Cerebellar cortex (tissue), 1 donor: ENCODE measurements around the gene CNIH1.
A peak's percentile ranks its signal among the peaks of the same experiment; 100 is the strongest.
"Not testable (repeated sequence)": the region's sequence is repeated elsewhere in the genome, so short reads cannot be mapped to it uniquely, and the experiment has no call there.

Experiments used
- DNase-seq: peaks from one replicate; pipeline ENCODE4 v3.0.0-alpha.2; 2015; ENCODE audit warnings: low spot score

The CNIH1 gene

DNA sequence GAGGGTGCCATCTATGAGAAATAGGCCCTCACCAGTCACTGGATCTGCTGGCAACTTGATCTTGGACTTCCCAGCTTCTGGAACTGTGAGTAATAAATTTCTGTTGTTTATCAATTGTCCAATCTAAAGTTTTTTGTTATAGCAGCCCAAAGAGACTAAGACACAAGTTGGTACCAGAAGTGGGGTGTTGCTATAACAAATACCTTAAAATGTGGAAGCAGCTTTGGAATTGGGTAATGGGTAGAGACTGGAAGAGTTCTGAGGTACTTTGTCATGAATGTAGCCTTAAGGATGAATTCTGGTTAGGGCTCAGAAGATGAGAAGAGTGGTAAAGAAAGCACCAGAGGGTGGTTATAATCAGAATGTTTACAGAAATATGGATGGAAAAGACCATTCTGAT is 26.1 kb upstream of the CNIH1 start:
- no peak for DNase-seq

DNA sequence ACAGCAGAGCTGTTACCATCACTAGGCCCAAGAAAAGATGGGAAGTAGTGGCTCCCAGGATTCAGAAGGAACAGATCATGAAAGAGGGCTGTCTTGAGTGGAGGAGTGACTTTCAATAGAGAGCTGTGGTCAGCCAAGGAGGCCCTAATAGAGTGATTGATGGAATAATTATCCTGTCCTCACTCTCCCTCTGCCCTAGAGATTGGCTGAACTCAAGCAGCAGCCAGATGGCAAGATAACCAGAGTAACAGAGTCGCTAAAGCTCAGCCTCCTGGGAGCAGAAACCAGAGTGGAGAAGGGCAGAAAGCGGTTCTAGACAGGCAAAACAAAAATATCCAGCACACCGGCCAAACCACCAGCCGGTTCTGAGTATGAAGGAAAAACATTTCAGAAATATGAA is 24.5 kb upstream of the CNIH1 start:
- DNase-seq: peak; percentile 69

DNA sequence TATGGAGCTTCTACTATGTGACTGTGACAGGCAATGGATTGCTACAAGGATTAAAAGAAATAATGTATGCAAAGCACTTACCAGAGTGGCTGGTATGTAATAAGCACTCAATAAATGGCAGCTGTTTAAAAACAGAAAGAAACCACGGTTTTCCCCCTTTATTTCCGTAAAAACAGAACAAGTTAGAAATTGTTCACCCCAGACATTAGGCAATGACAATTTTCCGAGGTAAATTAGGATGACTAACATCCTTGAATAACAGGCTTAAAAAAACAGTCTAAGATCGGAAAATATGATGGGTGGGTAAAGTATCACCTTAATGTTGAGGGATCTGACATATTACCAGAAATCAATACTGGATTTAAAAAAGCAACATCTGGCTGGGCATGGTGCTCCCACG is 20.9 kb upstream of the CNIH1 start:
- no peak for DNase-seq

DNA sequence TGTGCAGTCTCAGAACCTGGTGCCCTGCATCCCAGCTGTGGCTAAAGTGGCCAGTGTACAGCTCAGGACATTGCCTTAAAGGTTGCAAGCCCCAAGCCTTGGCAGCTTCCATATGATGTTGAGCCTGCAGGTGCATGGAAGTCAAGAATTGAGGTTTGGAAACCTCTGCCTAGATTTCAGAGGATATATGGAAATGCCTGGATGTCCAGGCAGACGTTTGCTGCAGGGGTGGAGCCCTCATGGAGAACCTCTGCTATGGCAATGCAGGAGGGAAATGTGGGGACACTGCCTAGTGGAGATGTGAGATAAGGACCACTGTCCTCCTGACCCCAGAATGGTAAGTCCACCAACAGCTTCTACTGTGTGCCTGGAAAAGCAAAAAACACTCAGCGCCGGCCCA is 17.9 kb upstream of the CNIH1 start:
- DNase-seq: no peak

DNA sequence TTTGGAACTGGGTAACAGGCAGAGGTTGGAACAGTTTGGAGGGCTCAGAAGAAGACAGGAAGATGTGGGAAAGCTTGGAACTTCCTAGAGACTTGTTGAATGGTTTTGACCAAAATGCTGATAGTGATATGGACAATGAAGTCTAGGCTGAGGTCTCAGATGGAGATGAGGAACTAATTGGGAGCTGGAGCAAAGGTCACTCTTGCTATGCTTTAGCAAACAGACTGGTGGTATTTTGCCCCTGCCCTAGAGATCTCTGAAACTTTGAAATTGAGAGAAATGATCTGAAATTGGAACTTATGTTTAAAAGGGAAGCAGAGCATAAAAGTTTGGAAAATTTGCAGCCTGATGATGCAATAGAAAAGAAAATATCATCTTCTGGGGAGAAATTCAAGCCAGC is 17.4 kb upstream of the CNIH1 start:
- not testable (repeated sequence) for DNase-seq

DNA sequence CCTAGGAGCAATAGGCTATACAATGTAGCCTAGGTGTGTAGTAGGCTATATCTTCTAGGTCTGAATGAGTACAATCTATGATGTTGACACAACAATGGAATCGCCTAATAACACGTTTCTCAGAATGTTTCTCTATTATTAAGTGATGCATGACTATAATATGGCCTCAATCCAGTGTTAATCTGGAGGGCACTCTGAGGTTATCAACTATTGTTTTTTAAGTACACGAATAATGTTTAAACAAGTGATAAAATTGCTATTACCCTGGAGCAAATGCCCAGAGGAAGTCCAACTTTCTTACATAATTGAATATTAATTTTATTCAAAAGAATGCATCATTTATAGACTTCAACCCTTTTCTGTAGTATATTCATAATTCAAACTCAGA is 16.4 kb upstream of the CNIH1 start:
- no peak for DNase-seq

DNA sequence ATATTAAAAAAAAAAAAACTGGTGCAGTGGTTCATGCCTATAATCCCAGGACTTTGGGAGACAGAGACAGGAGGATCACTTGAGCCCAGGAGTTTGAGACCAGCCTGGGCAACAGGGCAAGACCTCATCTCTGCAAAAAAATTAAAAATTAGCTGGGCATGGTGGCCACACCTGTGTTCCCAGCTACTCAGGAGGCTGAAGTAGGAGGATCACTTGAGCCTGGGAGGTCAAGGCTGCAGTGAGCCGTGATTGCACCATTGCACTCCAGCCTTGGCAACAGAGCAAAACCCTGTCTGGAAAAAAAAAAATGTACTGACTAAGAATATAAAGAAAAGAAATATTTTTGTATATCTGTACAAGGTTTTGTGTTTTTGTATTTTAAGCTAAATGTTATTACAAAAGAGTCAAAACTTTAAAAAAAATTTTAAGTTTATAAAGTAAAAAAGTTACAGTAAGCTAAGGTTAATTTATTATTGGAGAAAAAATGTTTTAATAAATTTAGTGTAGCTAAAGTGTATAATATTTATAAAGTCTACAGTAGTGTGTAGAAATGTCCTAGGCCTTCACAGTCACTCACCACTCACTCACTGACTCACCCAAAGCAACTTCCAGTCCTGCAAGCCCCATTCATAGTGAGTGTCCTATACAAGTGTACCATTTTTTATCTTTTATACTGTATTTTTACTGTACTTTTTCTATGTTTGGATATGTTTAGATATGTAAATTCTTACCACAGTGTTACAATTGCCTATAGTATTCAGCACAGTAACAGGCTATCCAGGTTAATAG is 15.8 kb upstream of the CNIH1 start:
- DNase-seq: not testable (repeated sequence)

DNA sequence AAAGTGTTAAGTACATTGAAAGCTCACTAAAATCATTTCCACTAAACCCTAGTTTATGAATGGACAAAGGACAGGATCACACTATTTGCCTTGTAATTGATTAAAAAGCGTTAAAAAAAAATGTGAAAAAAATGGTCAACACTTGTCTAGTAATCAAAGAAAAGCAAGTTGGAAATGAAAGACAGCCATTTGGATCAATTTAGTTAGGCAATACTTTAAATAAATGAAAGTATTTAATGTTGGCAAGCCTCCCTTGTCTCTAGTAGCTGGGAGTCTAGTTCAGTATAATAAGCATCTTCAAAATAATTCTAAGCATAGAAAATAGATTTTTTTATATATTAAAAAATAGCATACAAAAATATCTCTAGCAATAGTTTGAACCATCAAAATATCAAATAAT is 14.2 kb upstream of the CNIH1 start:
- DNase-seq: no peak

DNA sequence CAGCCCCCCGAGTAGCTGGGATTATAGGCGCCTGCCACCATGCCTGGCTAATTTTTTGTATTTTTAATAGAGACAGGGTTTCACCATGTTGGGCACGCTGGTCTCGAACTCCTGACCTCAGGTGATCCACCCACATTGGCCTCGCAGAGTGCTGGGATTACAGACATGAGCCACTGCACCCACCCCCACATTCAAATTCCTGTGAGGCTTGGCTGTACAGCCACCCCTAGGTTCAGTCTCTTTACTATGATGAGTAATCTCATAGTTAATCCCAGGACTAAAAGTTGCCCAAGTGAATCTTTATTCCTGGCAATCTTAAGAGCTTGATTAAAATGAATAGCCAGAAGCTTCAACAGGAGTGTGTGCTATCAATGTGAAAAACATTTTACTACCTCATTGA is 12.8 kb upstream of the CNIH1 start:
- DNase-seq: not testable (repeated sequence)

DNA sequence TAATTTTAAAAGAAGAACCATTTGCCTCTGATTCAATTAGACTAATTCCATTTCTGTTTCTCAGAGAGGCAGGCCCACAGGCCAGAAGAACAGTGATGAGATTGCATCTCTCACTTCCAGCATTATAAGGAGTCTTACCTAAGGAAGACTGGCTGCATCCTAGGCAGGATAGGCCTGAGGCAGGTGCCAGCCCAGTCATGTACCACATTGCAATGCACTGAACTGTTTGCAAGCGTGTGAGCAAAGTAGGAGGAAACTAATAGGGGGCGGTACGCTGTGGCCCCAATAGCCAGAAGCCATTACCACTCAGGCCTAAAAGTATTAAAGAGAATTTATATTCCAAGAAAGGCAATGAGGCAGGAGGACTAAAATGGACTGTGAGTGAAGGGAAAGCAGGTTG is 12.1 kb upstream of the CNIH1 start:
- no peak for DNase-seq

DNA sequence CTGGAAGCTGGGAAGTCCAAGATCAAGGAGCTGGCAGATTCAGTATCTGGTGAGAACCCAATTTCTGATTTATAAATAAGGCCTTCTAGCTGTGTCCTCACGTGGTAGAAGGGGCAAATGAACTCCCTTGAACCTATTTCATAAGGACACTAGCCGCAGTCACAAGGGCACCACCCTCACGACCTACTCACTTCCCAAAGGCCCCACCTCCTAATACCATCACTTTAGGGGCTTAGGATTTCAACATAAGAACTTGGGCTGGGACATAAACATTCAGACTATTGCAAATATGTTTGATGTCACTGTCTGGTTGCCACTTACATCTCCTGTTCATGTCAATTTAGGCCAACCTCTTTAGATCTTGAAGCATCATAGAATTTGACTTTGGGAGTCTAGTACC is 10.8 kb upstream of the CNIH1 start:
- DNase-seq: no peak

DNA sequence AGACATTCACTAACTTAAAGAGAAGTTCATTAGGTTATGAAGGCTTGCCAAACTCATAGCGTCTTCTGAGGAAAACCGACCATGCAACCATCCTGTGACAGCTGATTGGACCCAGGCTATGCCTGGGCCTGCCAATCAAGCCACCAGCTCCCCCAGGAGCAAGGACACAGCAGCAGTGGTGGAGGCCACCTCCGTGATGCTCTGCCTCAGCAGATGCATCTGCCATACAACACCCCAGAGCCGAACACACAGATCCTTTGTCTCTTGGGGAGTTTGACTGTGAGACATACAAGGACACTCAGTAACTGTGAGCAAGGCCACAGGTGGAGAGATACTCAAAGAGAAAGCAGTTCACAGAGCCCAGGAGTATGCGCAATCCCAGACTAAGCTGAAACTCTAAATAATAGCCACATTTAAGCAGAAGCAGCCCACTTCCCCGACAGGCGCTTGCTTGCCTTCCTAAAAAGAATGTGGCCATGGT is 10.0 kb upstream of the CNIH1 start:
- no peak for DNase-seq

DNA sequence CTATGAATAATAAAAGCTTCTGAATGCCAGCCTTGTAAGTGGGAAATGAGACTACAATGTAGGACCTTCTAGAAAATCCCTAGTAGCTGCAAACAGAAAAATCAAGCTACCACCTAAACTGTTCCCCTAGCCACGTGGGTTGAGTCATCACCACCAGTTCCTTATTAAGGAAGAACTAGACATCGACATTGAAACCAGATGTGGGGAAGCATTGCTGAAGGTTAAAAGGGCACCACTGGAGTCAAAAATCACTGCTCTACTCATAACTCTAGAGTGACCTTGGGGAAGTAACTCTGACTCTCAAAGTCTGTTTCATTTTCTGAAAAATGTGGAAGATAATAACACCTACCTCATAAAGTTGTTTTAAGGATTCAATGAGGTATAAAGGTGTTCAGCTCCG is 9.4 kb upstream of the CNIH1 start:
- no peak for DNase-seq

DNA sequence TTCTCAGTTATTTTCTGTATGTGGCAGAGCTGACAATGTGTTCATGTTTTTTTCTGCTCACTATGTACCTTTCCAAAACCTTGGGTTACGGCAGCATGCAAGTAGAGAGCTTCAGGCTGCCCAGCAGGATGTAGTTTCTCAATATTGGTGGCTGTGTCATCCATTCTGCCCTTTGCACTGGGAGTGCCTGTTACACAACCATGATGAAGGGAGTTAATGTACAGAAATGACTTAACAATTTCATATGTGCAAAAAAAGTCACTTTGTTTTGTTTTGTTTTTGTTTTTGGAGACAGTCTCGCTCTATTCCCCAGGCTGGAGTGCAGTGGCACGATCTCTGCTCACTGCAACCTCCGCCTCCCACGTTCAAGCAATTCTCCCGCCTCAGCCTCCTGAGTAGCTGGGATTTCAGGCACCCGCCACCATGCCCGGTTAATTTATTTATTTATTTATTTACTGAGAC is 6.1 kb upstream of the CNIH1 start:
- no peak for DNase-seq

DNA sequence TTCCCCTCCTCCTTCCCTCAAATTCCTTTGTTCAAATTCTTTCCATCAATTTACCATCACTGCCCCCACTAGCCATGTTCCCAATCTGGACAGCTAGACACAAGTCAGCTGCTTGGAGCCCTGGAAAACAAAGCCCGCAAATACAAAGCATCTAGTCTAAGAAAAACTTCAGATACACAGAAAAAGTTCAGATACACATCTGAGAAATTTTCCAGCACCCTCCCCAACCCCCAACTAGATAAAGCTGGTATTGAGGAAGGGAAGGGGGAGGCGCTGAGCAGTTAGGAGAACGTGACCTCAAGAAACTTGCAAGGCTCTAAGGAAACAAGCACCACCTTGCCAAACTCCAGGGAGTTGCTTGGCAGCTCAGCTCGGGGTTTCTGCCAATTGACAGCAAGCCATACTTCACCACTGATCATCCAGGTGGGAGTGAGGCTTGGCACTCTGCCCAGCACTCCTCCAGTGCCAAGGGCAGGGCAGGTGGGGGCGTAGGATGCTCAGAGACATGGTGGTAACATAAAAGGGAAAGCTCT is 5.1 kb upstream of the CNIH1 start:
- DNase-seq: peak; percentile 66

DNA sequence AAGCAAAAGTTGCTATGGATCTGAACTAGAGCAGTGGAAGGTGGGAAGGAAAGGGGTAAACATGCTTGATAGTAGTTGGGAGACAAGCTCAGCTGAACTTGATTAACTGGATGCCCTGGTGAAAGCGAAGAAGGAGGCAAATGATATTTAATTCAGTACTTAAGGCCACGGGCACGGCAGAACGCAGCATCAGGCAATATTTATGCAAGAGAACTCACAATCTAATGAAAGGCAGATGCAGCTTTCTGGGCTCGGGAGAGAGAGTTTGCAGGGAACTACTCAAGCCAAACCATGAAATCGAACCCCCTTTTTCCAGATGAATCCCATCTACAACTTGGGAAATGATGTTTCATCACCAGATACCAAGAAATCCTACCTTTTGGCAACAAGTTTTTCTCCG is 3.5 kb upstream of the CNIH1 start:
- DNase-seq: no peak

DNA sequence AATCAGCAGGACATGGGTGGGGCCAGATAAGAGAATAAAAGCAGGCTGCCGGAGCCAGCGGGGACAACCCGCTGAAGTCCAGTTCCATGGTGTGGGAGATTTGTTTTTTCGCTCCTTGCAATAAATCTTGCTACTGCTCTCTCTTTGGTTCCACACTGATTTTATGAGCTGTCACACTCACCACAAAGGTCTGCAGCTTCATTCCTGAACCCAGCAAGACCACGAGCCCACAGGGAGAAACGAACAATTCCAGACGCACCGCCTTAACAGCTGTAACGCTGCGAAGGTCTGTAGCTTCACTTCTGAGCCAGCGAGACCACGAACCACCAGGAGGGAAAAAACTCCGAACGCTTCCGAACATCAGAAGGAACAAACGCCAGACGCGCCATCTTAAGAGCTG is 2.8 kb upstream of the CNIH1 start:
- DNase-seq: no peak

DNA sequence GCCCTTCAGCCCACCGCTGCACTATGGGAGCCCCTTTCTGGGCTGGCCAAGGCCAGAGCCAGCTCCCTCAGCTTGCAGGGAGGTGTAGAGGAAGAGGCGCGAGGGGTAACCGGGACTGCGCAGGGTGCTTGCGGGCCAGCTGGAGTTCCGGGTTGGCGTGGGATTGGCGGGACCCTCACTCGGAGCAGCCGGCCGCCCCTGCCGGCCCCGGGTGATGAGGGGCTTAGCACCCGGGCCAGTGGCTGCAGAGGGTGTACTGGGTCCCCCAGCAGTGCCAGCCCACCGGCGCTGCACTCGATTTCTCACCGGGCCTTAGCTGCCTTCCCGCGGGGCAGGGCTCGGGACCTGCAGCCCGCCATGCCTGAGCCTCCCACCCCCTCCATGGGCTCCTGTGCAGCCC is 1.8 kb upstream of the CNIH1 start:
- DNase-seq: not testable (repeated sequence)

DNA sequence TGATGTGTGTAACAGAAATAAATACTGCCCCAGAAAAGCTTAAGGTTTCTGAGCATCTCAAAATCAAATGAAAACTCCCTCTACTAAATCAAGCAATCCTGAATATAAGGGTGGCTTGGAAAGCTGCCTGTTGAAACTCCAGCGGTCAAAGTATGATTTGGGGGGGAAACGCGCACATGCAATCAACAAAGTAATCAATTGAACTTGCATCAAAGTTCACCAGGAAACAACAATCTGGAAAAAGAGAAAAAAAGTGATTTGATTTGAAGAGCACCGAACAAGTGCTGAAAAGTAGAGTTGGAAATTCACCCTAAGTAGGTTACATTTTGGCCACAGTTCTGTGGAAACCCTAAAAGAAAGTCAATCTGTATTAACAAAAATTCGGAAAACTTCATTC is 700 bp downstream of the CNIH1 start:
- DNase-seq: peak; percentile 19

DNA sequence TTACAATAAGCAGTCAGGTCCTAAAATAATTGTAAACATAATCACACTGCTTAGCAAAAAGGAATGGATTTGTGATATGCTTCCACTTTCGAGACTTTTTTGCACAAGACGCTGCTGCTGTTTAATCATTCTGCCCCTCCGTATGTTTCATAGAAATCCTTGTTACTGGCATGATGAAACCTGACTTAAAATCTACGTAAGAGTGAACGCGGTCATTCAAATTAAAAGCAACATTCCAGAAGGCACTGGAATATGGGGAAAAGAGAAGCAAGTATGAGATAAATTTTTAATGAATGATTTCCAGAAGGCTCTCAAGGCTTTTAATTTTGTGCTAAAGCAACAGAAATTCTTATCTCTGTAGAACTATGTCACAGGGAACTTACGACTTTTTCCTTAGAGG is 1.1 kb downstream of the CNIH1 start:
- DNase-seq: peak; percentile 25

DNA sequence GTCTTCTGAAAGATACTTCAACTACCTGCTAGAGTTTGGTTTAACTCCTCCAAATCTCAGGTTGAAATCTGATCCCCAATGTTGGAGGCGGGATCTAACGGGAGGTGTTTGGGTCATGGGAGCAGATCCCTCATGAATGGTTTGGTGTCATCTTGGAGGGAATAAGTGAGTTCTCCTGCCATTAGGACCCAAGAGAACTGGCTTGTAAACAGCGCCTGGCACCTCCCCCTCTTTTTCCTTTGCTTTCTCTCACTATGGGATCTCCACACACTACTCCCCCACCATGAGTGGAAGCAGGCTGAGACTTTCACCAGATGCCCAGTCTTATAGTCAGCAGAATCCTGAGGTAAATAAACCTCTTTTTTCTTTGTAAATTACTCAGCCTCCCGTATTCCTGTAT is 2.5 kb downstream of the CNIH1 start:
- DNase-seq: no peak

DNA sequence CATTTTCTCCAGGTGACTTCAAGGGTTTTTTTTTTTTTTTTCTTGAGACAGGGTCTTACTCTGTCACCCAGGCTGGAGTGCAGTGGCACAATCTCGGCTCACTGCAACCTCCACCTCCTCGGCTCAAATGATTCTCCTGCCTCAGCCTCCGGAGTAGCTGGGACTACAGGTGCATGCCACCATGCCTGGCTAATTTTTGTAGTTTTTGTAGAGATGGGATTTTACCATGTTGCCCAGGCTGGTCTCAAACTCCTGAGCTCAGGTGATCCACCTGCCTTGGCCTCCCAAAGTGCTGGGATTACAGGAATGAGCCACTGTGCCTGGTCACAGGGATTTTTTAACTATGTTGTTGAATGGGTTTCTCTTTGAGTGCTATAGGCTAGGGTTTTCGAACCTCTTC is 3.2 kb downstream of the CNIH1 start:
- DNase-seq: not testable (repeated sequence)

DNA sequence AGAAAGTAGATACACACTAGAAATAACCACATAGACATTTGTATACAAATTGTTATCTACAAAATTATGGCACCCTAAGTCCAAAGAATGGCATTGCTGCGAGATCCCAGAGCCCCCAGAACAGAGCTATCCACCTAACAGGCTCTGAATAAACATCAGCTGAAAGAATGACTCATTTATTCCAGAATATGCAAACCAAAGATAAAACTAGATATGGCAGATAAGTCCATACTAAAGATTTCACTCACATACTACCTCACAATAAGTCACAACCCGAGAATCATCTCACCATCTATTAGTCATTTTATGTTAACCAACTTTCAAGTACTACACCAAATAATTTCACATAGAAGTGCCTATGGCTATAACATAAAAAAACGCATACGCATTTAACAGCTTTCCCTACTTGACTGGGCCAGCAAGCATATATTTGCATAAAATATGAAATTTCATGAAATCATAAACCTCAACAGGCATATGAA is 5.6 kb downstream of the CNIH1 start:
- no peak for DNase-seq

DNA sequence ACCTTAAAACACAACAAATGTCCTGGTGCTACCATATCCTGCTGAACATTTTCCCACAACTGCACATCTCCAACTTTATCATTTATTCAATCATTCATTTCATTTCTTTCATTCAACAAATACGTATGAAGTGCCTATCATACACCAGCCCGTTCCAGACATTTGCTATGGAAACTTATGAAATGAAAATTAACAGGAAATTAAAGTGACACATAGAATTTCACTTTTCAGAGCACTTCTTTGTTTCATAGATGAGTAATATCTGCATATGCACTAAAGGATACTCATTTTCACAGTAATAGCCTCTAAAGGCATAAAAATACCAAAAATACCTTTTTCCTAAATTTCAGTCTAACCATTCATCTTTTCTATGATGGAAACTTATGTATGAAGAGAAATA is 12.6 kb downstream of the CNIH1 start:
- DNase-seq: no peak
